ENCODE measurements around the gene MAGI1.
"Not testable (repeated sequence)": the region's sequence is repeated elsewhere in the genome, so short reads cannot be mapped to it uniquely, and the experiment has no call there.

Gene MAGI1

GRCh38 chr3:66038726-66039589, at the start of gene MAGI1:
Gene MAGI1 (minus strand): TSS chr3:66038918. CDS start chr3:66038308, 610 bp downstream.
- no peak for DNase-seq

DNA sequence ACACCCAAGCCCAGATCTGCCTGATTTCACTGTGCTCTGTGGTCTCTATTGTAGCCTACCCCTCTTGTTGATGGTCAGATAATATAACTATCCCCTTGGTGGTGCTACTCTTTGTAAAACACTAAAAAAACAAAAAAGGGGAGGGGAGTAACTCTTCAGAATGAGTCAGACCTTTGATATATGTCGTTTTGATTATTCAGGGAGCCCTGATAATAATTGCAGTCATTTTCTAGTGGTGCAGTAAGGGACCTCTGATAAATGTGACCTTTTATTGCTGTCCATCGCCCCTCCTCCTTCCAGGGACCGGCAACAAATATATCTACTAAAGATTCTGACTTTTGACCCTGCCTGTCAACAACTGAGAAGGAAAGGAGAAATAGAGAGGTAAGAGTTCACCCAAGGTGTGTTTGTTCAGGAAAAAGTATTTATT, 45.1 kb upstream of the MAGI1 start:
- no peak for DNase-seq

DNA sequence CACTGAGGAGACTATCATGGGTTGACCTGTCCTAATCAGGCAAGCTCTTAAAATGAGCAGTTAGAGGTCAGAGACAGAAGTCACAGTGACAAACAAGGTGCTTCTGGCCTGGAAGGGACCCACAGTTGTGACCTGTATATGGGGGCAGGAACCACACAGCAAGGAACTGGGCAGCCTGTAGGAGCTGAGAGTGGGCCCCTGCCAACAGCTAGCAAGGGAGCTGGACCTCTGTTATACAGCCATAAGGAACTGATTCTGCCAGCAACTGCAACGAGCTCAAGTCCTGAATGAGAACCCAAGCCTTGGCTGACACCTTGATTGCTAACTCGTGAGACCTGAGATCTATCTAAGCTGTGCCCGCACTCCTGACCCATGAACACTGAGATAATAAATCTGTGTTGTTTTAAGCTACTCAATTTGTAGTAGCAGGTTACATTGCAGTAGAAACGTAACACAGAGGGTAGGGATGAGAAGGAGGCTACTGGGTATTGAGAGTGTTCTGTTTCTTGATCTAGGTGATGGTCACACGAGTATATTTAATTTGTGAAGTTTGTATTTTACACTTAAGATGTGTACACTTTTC, 44.5 kb upstream of the MAGI1 start:
- DNase-seq, result no peak

GRCh38 chr3:66082679-66083078, 44.0 kb upstream of the MAGI1 start:
- DNase-seq, result no peak

- no peak for DNase-seq
These were observed 41.4 kb upstream of the MAGI1 start for GRCh38 chr3:66080167-66080566.

- no peak for DNase-seq
These were observed 39.3 kb upstream of the MAGI1 start for GRCh38 chr3:66077973-66078372.

DNA sequence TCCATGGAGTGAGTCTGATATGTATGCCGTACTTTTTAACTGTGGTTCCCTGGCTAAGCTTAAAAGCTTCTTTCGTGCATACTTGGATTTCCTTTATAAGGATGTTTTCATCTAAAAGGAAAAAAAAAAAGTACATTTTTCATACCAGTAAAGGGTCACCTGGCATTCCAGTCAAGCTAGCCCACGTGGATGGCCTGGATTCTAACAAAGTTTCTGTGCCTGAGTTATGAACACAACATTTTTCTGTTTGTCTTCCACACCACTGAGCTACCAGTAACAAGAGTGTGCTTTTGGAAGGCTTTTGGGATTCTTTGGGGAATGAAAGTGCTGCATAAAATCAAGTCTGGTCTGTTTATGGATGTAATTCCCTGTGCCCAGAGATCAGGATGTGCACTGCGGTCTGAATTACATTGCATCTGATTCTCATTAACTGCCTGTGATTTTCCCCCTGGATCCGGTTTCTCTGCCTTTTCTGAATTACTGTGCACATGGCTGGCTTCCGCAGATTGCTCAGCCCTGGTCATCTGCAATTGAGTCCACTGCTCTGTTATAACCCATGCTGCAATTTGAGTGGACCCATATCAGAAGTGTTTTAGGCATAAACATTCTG, 38.2 kb upstream of the MAGI1 start:
- no peak for DNase-seq

DNA sequence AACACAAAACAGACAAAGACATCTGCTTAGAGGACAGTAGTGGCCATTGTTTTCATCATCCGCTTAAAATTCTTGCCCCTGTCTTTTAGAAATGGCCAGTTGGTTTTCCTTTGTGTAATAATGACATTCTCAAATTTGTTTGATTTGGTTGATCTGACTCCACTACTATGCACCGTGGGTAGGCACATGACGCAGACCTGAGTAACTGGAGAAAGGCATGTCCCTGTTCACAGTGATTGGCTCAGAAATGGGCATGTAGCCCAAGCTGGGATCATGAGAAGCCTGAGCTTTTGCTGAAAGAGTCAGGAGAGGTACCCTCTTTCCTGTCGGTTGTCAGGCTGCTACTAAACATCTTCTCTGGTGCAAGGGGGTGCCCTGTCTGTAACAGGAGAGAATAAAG, 36.6 kb upstream of the MAGI1 start:
- DNase-seq, result no peak

DNA sequence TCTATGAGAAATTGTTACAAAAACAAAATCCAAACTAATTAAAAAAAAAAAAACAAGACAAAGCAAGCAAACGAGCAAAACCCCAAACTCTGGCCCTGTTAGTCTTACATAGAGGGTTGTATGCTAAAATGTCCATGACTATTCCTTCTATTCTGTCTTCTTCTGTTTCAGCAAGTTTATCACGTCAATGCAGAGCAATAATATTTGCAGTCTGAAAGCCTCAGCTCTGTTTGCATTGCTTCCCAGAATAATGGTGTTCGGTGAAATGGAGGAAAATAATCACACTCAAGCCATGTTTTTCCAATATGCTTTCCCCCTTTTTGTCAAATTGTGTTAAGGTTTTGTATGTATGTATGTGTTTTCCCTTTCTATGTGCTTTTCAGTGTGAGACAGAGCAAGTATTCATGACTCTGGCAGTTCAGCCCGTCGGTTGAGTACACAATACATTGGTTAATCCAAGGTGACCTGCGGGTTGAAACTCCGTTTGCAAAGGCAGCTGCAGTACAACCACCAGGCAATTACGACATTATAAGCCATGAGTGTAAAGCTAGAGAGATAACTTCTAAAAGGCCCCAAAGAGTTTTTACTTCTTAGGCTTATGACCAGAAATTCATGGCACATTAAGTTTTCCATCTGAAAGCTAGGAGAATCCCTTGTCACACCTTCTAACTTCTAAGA, 34.9 kb upstream of the MAGI1 start:
- no peak for DNase-seq

GRCh38 chr3:66068255-66068654, 29.5 kb upstream of the MAGI1 start:
- DNase-seq, result no peak

DNA sequence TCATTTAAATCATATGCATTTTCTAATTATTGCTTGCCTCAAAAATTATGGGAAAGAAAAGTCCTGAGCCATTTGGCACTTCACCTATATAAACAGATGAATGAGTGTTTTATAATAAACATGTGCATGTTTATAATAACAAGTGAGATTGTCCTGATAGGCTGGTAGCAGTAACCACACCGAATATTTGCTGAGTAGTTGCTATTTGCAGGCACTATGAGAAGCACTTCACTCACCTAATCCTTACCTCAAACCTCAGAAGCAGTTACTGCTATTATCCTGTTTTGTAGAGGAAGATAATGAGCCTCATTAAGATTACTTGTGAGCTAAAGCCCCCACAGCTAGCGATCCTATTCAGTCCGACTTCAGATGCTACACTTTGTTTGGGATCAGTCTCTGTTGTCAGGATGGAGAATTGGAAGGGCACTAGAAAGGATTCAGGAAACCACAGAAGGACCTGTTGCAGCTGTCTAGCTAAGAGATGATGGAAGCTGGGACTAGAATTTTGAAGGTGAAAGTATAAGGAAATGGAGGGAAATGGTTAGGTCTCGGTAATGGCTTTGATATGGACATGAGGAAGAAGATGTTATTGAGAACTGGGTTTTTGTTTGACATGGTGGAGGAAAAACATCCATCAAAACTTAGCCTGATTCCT, 28.4 kb upstream of the MAGI1 start:
- DNase-seq, result no peak

GRCh38 chr3:66055289-66055688, 16.6 kb upstream of the MAGI1 start:
- DNase-seq, result no peak

DNA sequence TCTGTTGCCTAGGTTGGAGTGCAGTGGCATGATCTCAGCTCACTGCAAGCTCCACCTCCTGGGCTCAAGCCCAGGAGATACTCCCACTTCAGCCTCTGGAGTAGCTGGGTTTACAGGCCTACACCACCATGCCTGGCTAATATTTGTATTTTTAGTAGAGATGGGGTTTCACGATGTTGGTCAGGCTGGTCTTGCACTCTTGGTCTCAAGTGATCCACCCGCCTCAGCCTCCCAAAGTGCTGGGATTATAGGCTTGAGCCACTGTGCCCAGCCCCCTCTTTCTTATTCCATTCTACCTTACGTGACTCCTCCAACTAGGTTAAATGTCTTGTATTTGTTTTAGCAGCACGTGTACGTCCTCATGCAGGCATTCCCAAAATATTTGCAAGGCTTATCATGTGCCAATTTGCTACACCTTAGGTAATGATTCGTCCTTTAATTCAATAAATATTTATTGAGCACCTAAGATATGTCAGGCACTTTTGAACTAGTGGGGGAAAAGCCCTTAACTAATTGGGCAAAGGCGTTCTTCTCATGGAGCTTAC, 14.9 kb upstream of the MAGI1 start:
- DNase-seq, result no peak

DNA sequence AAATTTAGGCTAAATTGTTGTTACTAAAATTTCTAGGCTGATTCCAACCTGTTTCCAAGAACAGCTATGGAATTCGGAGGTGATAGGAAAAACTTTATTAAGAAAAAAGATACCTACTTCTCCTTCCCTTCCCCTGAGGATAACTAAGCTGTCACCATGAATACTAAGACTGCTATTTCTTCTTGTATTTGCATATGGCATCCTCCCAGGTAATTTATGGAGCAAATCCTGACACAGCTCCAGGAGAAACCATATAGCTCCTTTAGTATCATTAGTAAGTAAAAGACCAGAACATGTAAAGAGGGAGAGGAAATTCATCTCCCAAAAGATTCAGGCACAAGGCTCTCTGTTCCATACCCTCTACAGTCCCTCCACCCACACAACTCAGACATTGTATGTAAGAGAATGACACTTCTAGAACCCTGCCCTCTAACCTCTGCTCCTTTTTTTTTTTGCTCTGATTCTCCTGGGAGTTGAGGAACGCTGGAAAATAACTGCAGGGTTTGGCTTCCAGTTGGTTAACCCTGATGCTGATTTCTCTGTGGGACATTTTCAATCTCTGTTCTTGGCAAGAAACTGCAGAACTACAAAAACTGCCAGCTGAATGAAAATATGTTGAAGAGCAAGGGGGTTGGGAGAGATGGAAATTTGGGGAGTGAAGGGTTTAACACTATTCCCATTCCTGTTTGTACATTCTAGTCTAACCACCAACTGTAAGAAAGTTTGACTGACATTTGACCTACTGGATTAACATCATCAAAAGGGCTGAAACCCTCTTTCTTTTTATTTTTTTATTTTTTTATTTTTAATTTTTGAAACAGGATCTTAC, 14.2 kb upstream of the MAGI1 start:
- no peak for DNase-seq

DNA sequence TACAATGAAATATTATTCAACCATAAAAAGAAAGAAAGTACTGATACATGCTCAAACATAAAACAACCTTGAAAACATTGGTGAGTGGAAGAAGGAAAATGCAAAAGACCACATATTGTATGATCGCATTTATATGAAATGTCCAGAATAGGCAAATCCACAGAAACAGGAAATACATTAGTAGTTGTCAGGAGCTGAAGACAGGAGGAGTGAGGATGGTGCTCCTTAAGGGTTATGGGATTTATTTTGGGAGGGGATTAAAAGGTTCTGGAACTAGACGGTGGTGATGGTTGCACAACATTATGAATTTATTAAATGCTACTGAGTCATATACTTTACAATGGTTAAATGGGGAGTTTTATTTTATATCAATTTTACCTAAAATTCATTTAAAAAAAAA, 12.1 kb upstream of the MAGI1 start:
- no peak for DNase-seq

GRCh38 chr3:66048051-66048395, 9.3 kb upstream of the MAGI1 start:
- DNase-seq, result no peak

DNA sequence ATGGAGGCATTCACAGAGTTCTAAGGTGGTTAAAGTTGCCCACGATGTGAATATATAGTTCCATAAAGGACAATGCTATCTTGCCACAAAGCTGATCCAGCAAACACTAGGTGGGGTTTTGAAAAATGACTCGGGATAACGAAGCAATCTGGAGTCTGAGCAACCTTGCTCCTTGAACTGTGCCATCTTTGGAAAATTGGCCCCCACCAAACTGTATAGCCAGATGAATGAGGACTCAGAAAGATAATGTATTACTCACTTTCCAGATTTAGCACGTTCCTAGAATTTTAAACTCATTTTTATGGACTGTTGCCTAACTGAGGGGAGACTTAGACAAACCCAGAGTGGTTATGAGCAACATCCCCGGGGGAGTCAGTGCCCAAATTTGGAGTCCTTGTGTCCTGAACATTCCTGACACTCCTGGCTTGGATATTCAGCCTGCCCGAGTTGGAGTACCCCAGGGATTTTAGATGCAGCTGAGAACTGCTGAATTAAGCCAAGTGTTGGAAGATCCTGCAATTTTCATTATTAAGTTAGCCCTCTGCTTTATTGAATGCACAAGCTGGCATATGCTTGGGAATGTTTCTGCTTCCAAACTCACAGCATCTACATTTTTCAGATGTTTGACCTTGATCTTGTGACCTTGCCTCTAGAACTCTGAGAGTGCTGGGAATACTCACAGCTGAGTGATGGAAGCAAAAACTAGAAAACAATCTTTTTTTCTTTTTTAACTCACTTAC, 8.8 kb upstream of the MAGI1 start:
- DNase-seq, result no peak

DNA sequence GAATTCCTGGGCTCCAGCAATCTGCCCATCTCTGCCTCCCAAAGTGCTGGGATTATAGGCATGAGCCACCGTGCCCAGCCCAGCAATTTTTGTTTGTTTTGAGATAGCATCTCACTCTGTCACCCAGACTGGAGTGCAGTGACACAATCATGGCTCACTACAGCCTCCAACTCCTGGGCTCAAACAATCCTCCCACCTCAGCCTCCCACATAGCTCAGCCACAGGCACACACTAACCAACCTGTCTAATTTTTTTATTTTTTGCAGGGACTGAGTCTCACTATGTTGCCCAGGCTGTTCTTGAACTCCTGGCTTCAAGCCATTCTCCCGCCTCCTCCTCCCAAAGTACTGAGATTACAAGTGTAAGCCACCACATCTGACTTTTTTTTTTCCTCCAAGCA, 7.6 kb upstream of the MAGI1 start:
- DNase-seq, result not testable (repeated sequence)

- no peak for DNase-seq
These were observed 3.1 kb upstream of the MAGI1 start for GRCh38 chr3:66041828-66042227.

GRCh38 chr3:66041116-66041515, 2.4 kb upstream of the MAGI1 start:
- DNase-seq, result no peak

DNA sequence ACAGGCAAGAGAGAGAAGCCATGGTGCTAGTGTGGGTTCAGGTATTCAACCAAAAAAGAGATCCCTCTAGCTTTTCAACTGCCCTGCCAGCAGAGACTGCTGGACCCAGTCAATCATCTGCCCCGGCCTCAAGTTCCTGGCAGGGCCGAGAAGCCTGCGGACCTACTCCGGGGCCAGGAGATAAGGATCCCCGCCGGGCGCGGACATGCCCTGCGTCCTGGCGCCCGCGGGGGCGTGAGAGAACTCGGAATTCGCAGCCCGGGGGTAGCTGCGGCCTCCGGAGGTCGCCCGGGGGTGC, 821 bp upstream of the MAGI1 start:
- no peak for DNase-seq

DNA sequence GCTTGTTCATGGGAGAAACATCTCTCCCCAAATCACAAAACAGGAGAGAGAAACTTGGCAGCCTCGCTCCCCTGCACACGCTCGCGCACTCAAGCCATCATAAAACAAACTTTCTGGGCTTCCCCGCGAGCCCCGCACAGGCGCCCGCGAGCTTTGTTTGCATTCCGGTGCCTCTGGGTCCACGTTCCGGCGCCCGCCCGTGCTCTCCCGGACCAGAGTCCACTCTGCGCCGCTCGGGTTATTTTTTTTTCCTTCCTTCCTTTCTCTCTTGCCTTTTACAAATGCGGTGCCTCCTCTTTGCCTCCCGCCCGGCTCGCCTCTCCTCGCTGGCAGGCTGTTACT, 363 bp downstream of the MAGI1 start:
- no peak for DNase-seq
